ENCODE measurements around the gene CFAP97D2.

- TF ChIP-seq CTCF (IDR thresholded peaks at IDR 0.05) (no peak), POLR2A (IDR thresholded peaks at IDR 0.05) (no peak)
Observed at GRCh38 chr13:114236227-114236626, 57.2 kb downstream of the CFAP97D2 start.

Measured in right lobe of liver (tissue), 4 donors.